HG03025 (cell line): ENCODE results near the gene MYH2.

ENCODE experiments used
- ATAC-seq: cut with Tn5 transposase; IDR thresholded peaks from one replicate; pipeline ENCODE4 v1.9.1; 2021; ENCODE audit warnings: mild to moderate bottlenecking, moderate library complexity; ENCODE audit not compliant: unreplicated experiment, low FRiP score

The MYH2 gene

DNA sequence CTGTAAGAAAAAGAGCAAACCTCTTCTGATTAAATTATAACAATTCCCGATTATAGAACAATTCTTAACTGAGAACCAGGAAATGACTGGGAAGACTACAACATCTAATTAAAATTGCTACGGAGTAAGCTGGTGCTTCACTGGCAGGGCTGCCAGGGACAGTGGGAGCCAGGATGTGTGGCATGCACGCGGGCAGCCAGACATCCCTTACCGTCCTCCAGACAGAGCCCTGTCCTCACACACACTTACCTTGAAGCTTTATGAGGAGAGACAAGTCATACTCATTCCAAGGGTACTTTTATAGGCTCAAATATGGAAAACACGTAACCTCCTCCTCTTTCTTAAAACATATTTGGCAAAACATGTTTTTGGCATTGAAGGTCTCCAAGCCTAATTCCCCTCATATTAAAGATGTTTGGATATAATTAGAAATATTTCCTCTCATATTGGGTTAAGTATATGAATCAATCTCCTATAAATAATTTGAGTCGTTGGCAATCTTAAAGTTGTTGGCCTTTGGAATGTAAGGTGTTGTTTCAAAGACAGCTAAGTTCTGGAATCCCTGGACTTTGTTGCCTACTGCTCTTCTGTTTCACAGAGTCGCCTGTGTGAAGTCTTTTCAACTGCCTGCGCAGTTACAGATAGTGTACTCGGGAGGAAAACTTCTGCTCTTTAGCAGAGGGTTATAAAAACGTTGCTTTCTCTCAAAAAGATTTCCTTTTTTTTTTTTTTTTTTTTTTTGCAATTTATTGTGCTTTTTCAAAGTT, 31.0 kb downstream of the MYH2 start, which contains the start of gene MYH1:
MYH1 (minus strand) TSS at position 272 of the 767 bp plus-strand sequence. CDS start 1,900 bp downstream, outside the sequence.
- ATAC-seq, result no peak

DNA sequence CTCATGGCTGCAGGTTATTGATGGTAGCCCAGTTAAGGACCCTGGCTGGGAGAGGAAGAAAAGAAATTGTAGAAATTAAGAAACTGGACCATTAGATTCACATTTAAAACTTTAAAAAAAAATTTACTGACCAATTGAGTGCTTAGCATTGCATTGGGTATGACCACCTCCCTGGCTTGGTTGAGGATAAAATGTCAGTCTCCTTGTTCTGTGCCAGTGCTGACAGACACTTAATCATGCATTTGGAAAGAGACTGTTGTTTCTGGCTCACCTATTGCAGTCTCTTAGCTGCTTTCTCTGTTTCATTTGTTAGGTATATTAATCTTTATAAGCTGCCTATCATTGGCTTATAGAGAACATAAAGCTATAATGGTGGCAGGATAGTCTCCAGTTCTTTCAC, 32.8 kb downstream of the MYH2 start:
- ATAC-seq, result no peak

DNA sequence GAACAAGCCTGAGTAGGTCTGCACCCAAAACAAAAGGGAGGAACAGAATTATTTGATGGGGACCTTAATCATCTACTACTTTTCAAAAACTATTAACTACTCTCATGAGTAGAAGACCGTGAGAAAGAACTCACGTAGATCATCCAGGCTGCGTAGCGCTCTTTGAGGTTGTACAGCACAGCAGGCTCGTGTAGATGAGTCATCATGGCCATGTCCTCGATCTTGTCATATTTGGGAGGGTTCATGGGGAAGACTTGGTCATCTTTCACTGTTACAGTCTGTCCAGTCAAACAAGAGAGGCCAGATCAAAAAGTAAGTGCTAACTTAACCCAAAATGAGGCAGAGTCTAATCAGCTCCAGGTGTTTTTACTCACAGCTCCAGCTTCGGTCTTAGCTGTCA, 33.4 kb downstream of the MYH2 start:
- no peak for ATAC-seq

DNA sequence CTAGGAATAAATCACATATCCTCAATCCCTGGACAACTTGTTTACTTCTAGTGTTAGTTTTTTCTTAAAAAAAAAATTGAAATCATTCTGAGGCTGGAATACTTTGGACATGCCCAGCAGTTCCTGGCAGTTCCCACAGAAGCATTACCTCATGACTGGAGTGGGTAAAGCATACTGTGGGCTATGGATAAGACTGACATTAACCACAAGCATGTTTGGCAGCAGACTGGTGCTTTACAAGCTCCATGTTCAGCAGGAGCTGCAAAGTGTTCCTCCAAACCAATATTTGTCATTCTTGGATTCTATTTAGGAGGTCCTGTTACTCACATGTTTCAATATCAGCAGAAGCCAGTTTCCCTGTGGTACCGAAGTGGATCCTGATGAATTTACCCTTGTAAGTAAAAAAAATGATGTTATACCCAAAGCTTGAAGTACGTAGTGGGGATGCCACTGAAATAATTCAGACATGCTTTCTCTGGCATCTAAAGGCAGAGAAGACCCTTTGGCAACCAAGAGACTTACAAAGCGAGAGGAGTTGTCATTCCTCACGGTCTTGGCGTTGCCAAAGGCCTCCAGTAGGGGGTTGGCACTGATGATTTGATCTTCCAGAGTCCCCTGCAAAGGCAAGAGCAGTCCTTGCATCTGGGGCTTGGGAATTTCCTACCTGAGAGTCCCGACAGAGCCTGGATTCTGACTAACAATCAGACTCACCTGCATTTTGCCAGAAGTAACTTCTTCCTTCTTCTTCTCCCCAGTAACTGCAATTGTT, 36.0 kb downstream of the MYH2 start:
- no peak for ATAC-seq

DNA sequence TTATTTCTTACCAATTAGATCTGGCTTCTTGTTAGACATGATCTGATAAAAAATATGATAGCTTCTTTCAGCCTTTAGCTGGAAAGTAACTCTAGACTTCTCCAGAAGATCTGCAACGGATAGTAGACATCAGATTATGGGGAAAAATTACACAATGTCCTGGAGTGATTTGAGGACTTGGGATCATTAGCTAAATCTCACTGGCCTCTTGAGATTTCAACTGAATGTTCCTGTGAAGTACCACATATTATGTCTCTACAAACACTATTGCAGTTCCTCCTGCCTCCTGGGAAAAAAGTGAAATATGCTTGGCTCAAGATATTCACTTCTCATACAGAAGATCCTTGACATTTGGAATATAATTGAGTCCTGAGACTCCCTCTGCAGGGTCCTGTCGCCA, 36.6 kb downstream of the MYH2 start:
- ATAC-seq, result no peak

DNA sequence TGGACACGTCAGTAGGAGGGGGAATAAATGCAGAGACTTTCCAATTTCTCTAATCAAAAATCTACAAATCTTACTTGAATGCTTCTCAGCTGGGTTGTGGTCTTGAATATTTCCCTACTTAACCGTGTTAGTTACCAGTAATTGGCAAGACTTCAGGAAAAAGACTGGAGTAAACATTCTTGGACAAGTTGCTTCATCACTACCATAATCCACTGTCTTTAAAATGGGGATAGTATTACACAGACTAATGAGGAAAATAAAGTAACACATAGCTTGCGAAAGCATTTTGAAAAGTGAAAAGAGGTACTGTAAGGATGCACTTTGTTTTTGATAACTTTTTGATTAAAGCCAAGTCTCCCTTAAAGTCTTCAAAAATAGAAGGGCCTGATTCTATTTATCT, 49.5 kb downstream of the MYH2 start:
- no peak for ATAC-seq

DNA sequence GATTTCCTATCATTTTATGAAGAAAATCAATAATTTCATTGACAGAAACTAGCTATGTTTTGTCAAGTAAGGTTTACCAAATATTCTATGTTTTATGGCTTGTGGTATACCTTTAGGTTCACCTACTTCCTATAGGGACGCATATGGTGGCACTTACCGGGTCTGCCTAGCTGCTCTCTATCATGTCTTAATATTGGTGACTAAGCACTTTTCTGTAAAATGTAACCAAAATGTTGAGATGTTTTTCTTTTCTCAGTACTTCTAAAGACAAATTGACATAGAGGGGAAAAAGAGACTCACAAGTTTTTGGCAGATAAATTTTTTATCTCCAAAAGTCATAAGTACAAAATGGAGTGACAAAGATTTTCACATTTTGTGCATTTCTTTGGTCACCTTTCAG, 57.5 kb downstream of the MYH2 start:
- no peak for ATAC-seq

DNA sequence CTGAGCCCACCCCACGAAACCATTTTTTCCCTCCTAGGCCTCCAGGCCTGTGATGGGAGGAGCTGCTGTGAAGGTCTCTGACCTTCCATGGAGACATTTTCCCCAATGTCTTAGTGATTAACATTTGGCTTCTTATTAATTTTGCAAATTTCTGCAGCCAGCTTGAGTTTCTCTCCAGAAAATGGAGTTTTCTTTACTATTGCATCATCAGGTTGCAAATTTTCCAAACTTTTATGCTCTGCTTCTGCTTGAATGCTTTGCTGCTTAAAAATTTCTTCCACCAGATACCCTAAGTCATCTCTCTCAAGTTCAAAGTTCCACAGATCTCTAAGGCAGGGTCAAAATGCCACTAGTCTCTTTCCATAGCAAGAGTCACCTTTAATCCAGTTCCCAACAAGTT, 67.2 kb downstream of the MYH2 start:
- no peak for ATAC-seq

DNA sequence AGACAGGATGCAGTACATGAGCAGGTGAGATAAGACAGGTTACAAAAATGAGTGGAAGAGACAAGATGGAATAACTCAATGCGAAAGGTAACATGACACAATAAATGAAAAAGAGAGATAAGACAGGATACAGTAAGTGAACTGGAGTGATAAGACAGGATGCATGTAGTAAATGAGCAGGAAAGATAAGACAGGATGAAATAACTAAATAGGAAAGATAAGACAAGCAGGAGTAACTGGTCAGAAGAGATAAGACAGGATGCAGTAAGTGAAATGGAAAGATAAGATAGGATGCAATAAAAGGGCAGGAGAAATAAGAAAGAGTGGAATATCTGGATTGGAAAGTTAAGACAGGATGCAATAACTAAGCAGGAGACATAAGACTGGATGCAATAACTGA, 71.8 kb downstream of the MYH2 start:
- ATAC-seq, result no peak

DNA sequence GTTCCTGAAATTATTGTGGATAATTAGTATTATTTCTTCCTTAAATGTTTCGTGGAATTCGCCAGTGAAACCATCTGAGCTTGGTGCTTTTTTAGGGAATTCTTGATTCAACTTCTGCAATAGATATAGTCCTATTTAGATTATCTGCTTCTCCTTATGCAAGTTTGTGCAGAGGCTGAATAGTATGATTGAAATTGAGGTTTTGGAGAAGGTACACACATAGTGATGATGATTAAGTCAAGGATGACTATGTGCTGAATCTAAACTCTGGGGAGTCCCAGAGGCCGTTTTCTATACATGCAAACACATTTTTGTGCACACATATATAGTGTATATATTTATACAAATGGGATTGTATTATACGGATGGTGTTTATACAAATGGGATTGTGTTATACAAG, 74.9 kb downstream of the MYH2 start:
- no peak for ATAC-seq

DNA sequence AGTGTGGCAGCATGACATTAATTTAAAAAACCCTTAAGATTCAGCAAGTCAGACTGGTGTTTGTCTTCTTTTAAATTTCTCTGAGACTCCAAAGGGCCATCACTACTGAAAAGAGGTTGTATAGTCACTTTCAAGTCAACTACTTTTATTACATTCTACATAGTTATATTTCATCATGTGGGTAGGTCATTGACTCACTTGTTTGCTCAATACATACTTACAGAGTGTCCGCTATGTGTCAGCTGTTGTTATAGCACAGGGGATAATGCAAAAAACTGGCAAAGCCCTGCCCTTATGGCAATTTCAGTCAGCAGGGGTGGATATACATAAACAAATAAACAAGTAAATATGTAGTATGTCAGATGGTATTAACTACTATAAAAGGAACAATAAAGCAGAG, 77.6 kb downstream of the MYH2 start:
- ATAC-seq, result no peak
